Spleen (tissue), 11 donors: Measurements from ENCODE around the gene MPZL3. TPM values are rescaled to one million over a fixed set of nuclear protein-coding genes. Genes with fewer than 3 reads are reported as not detected.

Experiments
- DNase-seq: peaks from one replicate; pipeline ENCODE4 v3.0.0-alpha.2; 2020
- H3K27ac ChIP-seq, 8 donors: fragments of 200-600 bp; sonication (generic) in 7 of 8; 1 replicate in 4 of 8; 2 replicates in 4 of 8; pipeline versions ENCODE4 v1.5.0 to v1.8.0; 2016 to 2021; ENCODE audit warnings: inconsistent platforms in 4 of 8, mild to moderate bottlenecking in 4 of 8, moderate library complexity in 1 of 8
- H3K27me3 ChIP-seq, 7 donors: fragments of 200-600 bp; sonication (generic) in 6 of 7; replicated peaks in 1 of 7; 1 replicate in 4 of 7; 2 replicates in 3 of 7; pipeline versions ENCODE4 v1.5.0 to v1.8.0; 2016 to 2021; ENCODE audit warnings: inconsistent platforms in 3 of 7, mild to moderate bottlenecking in 1 of 7
- H3K36me3 ChIP-seq, 6 donors: fragments of 200-600 bp; sonication (generic) in 5 of 6; 1 replicate in 4 of 6; 2 replicates in 2 of 6; pipeline versions ENCODE4 v1.5.0 to v1.8.0; 2016 to 2021; ENCODE audit warnings: inconsistent platforms in 2 of 6
- H3K4me1 ChIP-seq, 6 donors: fragments of 200-600 bp; sonication (generic) in 5 of 6; 1 replicate in 3 of 6; 2 replicates in 3 of 6; pipeline versions ENCODE4 v1.5.0 to v1.8.0; 2016 to 2021; ENCODE audit warnings: inconsistent platforms in 3 of 6
- H3K4me3 ChIP-seq, 8 donors: fragments of 200-600 bp; sonication (generic) in 7 of 8; 1 replicate in 4 of 8; 2 replicates in 4 of 8; pipeline versions ENCODE4 v1.5.0 to v1.8.0; 2016 to 2021; ENCODE audit warnings: inconsistent platforms in 4 of 8, mild to moderate bottlenecking in 4 of 8, moderate library complexity in 2 of 8
- H3K9me3 ChIP-seq, 8 donors: fragments of 200-600 bp; sonication (generic) in 7 of 8; 1 replicate in 4 of 8; 2 replicates in 4 of 8; pipeline versions ENCODE4 v1.5.0 to v1.8.0; 2016 to 2021; ENCODE audit warnings: inconsistent platforms in 4 of 8
- POLR2A ChIP-seq, 3 donors: fragments of 450-650 bp; IDR thresholded peaks; one replicate each; pipeline ENCODE4 v1.5.1; 2017; ENCODE audit warnings: antibody characterized with exemption in 3 of 3, mild to moderate bottlenecking in 1 of 3
- POLR2AphosphoS5 ChIP-seq, 3 donors: sonication (generic); formaldehyde crosslinking; IDR thresholded peaks; one replicate each; pipeline ENCODE4 v1.5.1; 2017; ENCODE audit warnings: antibody characterized with exemption in 3 of 3
- WGBS, 5 donors: extraction: QIAGEN DNeasy Blood & Tissue Kit in 3 of 5; methylation state at CpG; one replicate each; pipeline versions ENCODE4 v1.1.5 to v1.1.7; 2013 to 2018; 5-methylcytosine and 5-hydroxymethylcytosine counted together
- intact Hi-C: fragments of 100-400 bp; cut with DNase I; formaldehyde crosslinking; loops from one replicate; pipeline ENCODE4 v1.15.0; 2023; ENCODE audit warnings: low total_unique reads
- polyA plus RNA-seq, 3 donors: library from polyadenylated mRNA; stranded (reverse); fragments of 200-250 nt; gene quantifications; one replicate each; pipeline ENCODE4 v1.2.1, GENCODE V29; 2013
- total RNA-seq, 7 donors: library from RNA; depleted of rRNA in 3 of 7; stranded (reverse); fragments of >200 nt in 3 of 7; fragmentation: NEBNext Ultra II Directional in 4 of 7; extraction: Animal tissue kit (Norgen Biotek cat#: 25700) in 4 of 7; gene quantifications; one replicate each; pipeline versions ENCODE4 v1.1.0 to v1.2.1, GENCODE V29; 2016 to 2021
- TF ChIP-seq, protein P1 (sequence below), 11 experiments: fragments of 200-600 bp in 7 of 11; fragments of 450-650 bp in 4 of 11; sonication (generic) in 4 of 11; IDR thresholded peaks in 8 of 11; conservative IDR thresholded peaks in 3 of 11; 1 replicate in 7 of 11; 2 replicates in 4 of 11; pipeline versions ENCODE4 v1.4.0 to v1.8.0; 2016 to 2021; ENCODE audit warnings: antibody characterized with exemption in 11 of 11, inconsistent platforms in 4 of 11, mild to moderate bottlenecking in 1 of 11
- donor health status: healthy with polysubstance abuse.
- donor health status: DM: no; HTN: no; CAD: no; lungs with moderate emphysema.
- donor health status: DM: no; HTN: no; CAD: no.
- donor health status: Bipolar disorder and iron deficiency.
- donor health status: healthy.
- donor health status: DM: no; HTN: no; CAD: no.
- donor health status: DM: yes; HTN: yes; CAD: no.

The MPZL3 gene
- total and polyA plus RNA-seq, 10 donors = 2.0 to 12.9 (median 6.6) TPM

DNA sequence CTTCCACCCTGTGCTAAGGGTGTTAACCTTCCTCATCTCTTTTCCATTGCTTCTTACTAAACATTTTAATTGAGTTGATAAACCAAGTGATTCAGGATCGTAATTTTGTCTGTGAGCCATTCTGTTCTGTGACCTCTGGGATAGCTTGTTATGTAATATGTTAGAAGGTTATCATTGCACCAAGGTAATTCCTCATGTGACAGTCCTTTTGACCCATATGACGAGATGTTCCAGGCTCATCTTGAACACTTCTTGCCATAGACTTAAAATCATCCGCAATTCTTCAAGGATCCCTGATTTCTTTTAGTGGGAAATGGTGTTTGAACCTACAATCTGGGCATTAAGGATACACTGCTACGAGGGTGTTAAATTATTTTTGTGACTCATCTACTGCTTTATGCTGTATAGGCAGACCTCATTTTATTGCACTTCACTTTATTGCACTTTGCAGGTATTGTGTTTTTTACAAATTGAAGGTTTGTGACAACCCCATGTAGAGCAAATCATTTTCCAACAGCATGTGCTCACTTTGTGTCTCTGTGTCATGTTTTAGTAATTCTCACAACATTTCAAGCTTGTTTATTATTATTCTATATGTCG is 31.0 kb upstream of the MPZL3 start:
- intact Hi-C loops = no loop called here
- Histone ChIP-seq H3K27ac (no peak overlapping the region), H3K4me1 (peaks cover 0 to 8% (median 0%) of the 10 kb centered on the region in 6 donors), H3K36me3 (no peaks in the 10 kb centered on the region), H3K9me3 (no peaks in the 10 kb centered on the region), H3K4me3 (no peak overlapping the region), H3K27me3 (no peaks in the 10 kb centered on the region)
- no peak for DNase-seq
- TF ChIP-seq POLR2AphosphoS5 (IDR thresholded peaks at IDR 0.05) = no peak
- TF ChIP-seq, protein P1, sequence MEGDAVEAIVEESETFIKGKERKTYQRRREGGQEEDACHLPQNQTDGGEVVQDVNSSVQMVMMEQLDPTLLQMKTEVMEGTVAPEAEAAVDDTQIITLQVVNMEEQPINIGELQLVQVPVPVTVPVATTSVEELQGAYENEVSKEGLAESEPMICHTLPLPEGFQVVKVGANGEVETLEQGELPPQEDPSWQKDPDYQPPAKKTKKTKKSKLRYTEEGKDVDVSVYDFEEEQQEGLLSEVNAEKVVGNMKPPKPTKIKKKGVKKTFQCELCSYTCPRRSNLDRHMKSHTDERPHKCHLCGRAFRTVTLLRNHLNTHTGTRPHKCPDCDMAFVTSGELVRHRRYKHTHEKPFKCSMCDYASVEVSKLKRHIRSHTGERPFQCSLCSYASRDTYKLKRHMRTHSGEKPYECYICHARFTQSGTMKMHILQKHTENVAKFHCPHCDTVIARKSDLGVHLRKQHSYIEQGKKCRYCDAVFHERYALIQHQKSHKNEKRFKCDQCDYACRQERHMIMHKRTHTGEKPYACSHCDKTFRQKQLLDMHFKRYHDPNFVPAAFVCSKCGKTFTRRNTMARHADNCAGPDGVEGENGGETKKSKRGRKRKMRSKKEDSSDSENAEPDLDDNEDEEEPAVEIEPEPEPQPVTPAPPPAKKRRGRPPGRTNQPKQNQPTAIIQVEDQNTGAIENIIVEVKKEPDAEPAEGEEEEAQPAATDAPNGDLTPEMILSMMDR (IDR thresholded peaks at IDR 0.05 in 8 of 11, conservative IDR thresholded peaks at IDR 0.05 in 3 of 11) = no peak
- no peak for TF ChIP-seq POLR2A (IDR thresholded peaks at IDR 0.05)
- WGBS, 5 donors = 78 to 87% (median 84%) methylated on average over 5 of the region's 5 CpGs

DNA sequence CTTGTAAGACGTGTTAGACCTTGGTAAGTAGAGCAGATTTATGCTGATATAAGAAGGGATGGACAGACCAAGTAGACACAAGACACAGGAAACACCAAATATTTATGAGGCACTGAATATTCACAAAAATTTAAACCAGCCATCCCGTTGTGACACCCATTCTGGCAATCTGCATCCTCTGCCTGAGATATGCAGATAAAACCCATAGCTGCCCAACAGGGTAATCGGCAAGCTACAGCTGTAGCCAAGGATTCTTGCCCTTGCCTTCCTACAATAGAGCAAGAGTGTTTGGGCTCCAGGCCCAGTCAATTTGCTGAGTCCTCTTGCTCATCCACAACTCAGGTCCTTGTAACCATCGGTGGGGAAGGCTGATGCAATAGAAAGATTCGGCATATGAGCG is 30.4 kb upstream of the MPZL3 start:
- TF ChIP-seq POLR2AphosphoS5 (IDR thresholded peaks at IDR 0.05) (no peak), POLR2A (IDR thresholded peaks at IDR 0.05) (no peak)
- TF ChIP-seq, protein P1 (IDR thresholded peaks at IDR 0.05 in 8 of 11, conservative IDR thresholded peaks at IDR 0.05 in 3 of 11) = no peak
- no peak for DNase-seq
- intact Hi-C loops = no loop called here
- no peaks in the 10 kb centered on the region for H3K36me3 ChIP-seq
- H3K27me3 ChIP-seq = no peaks in the 10 kb centered on the region
- no peak overlapping the region for H3K4me3 ChIP-seq
- no peaks in the 10 kb centered on the region for H3K9me3 ChIP-seq
- no peak overlapping the region for H3K27ac ChIP-seq
- WGBS, 5 donors = 71 to 92% (median 74%) methylated on average over 6 of the region's 6 CpGs
- H3K4me1 ChIP-seq = peaks cover 0 to 8% (median 0%) of the 10 kb centered on the region in 6 donors

DNA sequence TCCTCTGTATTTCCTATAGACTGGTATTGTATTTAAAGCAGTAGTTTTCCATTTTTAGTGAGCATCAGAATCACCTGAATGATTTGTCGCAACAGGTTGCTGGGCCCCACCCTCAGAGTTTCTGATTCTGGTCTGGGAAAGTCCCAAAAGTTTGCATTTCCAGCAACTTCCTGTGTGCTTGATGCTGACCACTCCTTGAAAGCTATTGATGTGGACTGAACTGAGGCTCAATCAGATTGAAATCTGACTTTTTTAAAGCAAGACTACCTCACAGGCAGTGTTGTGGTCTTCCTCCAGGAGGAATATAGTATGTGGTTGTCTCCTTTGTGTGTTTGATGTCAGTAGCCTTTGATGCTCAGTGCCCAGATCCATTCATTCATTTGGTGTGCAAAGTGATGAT is 29.1 kb upstream of the MPZL3 start:
- intact Hi-C loops = no loop called here
- WGBS, 5 donors = 45 to 72% (median 64%) methylated on average over 1 of the region's 1 CpG

DNA sequence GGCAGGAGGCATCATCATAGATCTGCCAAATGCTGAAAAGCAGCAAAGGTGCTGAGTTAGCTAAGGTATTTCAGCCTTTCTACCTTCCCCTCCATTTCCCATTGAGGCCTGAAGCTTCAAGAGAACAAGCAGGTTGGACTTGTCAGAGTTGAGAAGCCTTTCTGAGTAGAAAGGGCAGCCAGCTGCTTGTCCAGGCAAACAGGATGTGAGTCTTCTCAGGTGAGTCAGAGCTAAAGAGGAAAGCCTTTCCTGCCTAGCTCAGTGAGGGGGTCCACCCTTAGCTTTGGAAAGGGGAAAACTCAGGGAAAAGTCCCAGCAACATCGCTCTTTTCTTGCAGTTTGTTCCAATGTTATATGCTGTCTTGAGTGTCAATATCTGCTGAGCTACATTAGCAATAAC is 25.1 kb upstream of the MPZL3 start:
- DNase-seq = no peak
- Histone ChIP-seq H3K4me1 (peaks cover 0 to 8% (median 0%) of the 10 kb centered on the region in 6 donors), H3K36me3 (no peaks in the 10 kb centered on the region), H3K9me3 (no peaks in the 10 kb centered on the region), H3K4me3 (no peak overlapping the region), H3K27me3 (peaks cover 0 to 12% (median 0%) of the 10 kb centered on the region in 7 donors), H3K27ac (no peak overlapping the region)
- intact Hi-C loops = no loop called here
- WGBS, 5 donors = 86 to 94% (median 89%) methylated on average over 1 of the region's 1 CpG
- TF ChIP-seq POLR2AphosphoS5 (IDR thresholded peaks at IDR 0.05) = no peak
- no peak for TF ChIP-seq POLR2A (IDR thresholded peaks at IDR 0.05)
- TF ChIP-seq, protein P1 (IDR thresholded peaks at IDR 0.05 in 8 of 11, conservative IDR thresholded peaks at IDR 0.05 in 3 of 11) = no peak

More for the DNA sequence above, 29.1 kb upstream of the MPZL3 start:
- H3K9me3 ChIP-seq = no peaks in the 10 kb centered on the region
- H3K27me3 ChIP-seq = no peaks in the 10 kb centered on the region
- H3K4me3 ChIP-seq = no peak overlapping the region
- H3K4me1 ChIP-seq = peaks cover 0 to 8% (median 0%) of the 10 kb centered on the region in 6 donors
- TF ChIP-seq, protein P1 (IDR thresholded peaks at IDR 0.05 in 8 of 11, conservative IDR thresholded peaks at IDR 0.05 in 3 of 11) = no peak
- TF ChIP-seq POLR2AphosphoS5 (IDR thresholded peaks at IDR 0.05) (no peak), POLR2A (IDR thresholded peaks at IDR 0.05) (no peak)
- DNase-seq = no peak
- H3K36me3 ChIP-seq = no peaks in the 10 kb centered on the region
- no peak overlapping the region for H3K27ac ChIP-seq
